Measurements from ENCODE around the gene TMCC3. TPM values are rescaled to one million over a fixed set of nuclear protein-coding genes. Genes with fewer than 3 reads are reported as not detected.

The TMCC3 gene
- total RNA-seq, 1 experiment from 2014 or later, result 0.92 TPM

DNA sequence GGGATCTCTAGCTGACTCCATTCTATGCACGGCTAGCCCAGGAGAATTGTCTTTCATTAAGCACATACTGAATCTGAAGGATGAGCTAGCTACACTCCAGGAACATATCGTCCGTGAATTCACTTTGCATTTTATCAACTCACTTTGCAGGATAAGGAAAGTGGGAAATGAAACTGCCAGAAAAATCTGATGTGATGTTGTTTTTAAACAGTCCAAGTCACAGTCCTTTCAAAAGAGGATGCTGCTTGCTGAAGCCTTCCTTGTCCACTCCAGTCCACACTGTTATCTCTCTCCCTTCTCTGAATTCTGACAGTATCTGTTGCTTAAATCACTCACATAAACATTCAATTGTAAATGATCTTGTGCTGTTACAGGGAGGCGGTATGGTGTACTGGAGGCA is 12.7 kb upstream of the TMCC3 start:
- TF ChIP-seq TCF7L2 (IDR thresholded peaks at IDR 0.05; ENCODE audit: low read depth, low read length) (no peak), POLR2AphosphoS5 (IDR thresholded peaks at IDR 0.05; ENCODE audit: low read depth, low read length) (no peak), SIN3A (IDR thresholded peaks at IDR 0.05; ENCODE audit: borderline replicate concordance, insufficient read depth, low read depth, low read length) (no peak)
- TF ChIP-seq, protein P1, sequence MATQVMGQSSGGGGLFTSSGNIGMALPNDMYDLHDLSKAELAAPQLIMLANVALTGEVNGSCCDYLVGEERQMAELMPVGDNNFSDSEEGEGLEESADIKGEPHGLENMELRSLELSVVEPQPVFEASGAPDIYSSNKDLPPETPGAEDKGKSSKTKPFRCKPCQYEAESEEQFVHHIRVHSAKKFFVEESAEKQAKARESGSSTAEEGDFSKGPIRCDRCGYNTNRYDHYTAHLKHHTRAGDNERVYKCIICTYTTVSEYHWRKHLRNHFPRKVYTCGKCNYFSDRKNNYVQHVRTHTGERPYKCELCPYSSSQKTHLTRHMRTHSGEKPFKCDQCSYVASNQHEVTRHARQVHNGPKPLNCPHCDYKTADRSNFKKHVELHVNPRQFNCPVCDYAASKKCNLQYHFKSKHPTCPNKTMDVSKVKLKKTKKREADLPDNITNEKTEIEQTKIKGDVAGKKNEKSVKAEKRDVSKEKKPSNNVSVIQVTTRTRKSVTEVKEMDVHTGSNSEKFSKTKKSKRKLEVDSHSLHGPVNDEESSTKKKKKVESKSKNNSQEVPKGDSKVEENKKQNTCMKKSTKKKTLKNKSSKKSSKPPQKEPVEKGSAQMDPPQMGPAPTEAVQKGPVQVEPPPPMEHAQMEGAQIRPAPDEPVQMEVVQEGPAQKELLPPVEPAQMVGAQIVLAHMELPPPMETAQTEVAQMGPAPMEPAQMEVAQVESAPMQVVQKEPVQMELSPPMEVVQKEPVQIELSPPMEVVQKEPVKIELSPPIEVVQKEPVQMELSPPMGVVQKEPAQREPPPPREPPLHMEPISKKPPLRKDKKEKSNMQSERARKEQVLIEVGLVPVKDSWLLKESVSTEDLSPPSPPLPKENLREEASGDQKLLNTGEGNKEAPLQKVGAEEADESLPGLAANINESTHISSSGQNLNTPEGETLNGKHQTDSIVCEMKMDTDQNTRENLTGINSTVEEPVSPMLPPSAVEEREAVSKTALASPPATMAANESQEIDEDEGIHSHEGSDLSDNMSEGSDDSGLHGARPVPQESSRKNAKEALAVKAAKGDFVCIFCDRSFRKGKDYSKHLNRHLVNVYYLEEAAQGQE (IDR thresholded peaks at IDR 0.05; ENCODE audit: insufficient read depth in 1 of 2, low read depth in 2 of 2, low read length in 1 of 2), result no peak
- TF ChIP-seq, protein P2, sequence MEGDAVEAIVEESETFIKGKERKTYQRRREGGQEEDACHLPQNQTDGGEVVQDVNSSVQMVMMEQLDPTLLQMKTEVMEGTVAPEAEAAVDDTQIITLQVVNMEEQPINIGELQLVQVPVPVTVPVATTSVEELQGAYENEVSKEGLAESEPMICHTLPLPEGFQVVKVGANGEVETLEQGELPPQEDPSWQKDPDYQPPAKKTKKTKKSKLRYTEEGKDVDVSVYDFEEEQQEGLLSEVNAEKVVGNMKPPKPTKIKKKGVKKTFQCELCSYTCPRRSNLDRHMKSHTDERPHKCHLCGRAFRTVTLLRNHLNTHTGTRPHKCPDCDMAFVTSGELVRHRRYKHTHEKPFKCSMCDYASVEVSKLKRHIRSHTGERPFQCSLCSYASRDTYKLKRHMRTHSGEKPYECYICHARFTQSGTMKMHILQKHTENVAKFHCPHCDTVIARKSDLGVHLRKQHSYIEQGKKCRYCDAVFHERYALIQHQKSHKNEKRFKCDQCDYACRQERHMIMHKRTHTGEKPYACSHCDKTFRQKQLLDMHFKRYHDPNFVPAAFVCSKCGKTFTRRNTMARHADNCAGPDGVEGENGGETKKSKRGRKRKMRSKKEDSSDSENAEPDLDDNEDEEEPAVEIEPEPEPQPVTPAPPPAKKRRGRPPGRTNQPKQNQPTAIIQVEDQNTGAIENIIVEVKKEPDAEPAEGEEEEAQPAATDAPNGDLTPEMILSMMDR (IDR thresholded peaks at IDR 0.05), result no peak
- H3K4me3 ChIP-seq (ENCODE audit: low read depth in 2 of 2, low read length in 2 of 2), result no peak overlapping the region
- H3K4me1 ChIP-seq (ENCODE audit: control insufficient read depth, insufficient read depth, low read length), result no peaks in the 10 kb centered on the region
- H3K27me3 ChIP-seq (ENCODE audit: control insufficient read depth, insufficient read depth, low read length), result peaks cover 11% of the 10 kb centered on the region
- POLR2A ChIA-PET, result no interaction called here
- H3K36me3 ChIP-seq (ENCODE audit: control insufficient read depth, insufficient read depth, low read length), result no peaks in the 10 kb centered on the region
- H3K27ac ChIP-seq (ENCODE audit: low read length), result no peak overlapping the region
- intact Hi-C loops (cut with micrococcal nuclease; ENCODE audit: unreplicated experiment) (no loop called here), in situ Hi-C loops (cut with HindIII; ENCODE audit: low pct_unique_long_range_greater_than_20kb, low sequenced_read_pairs) (no loop called here)
- BruUV-seq (replicated peaks), result no TSS peak
- CTCF ChIA-PET, result no interaction called here
- no peaks in the 10 kb centered on the region for H3K9me3 ChIP-seq (ENCODE audit: control insufficient read depth, insufficient read depth, low read depth, low read length)
- DNase-seq (ENCODE audit: low read depth, low spot score) (no peak), ATAC-seq (no peak)

DNA sequence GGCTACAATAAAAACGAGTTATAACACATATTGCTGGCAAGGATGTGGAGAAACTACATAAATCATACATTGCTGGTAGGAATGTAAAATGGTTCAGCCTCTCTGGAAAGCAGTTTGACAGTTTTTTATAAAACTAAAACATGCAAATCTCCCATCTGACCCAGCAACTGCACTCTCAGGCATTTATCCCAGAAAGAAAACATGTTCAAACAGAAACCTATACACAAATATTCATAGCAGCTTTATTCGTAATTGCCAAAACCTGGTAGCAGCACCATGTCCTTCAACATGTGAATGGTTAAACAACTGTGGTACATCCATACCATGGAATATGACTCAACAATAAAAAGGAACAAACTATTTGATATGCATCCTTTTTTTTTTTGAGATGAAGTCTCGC is 10.1 kb upstream of the TMCC3 start:
- TF ChIP-seq TCF7L2 (IDR thresholded peaks at IDR 0.05; ENCODE audit: low read depth, low read length) (no peak), SIN3A (IDR thresholded peaks at IDR 0.05; ENCODE audit: borderline replicate concordance, insufficient read depth, low read depth, low read length) (no peak)
- TF ChIP-seq, protein P2 (IDR thresholded peaks at IDR 0.05), result no peak
- H3K27me3 ChIP-seq (ENCODE audit: control insufficient read depth, insufficient read depth, low read length), result peaks cover 4% of the 10 kb centered on the region; the same call in 1 of the 2 replicates
- intact Hi-C loops (cut with micrococcal nuclease; ENCODE audit: unreplicated experiment), result no loop called here
- BruUV-seq (replicated peaks), result no TSS peak
- ATAC-seq, result no peak
- in situ Hi-C loops (cut with HindIII; ENCODE audit: low pct_unique_long_range_greater_than_20kb, low sequenced_read_pairs), result no loop called here
- H3K27ac ChIP-seq (ENCODE audit: low read length), result no peak overlapping the region
- no peak for DNase-seq (ENCODE audit: low read depth, low spot score)
- POLR2A ChIA-PET, result no interaction called here
- CTCF ChIA-PET, result no interaction called here
- H3K4me1 ChIP-seq (ENCODE audit: control insufficient read depth, insufficient read depth, low read length), result no peaks in the 10 kb centered on the region
- H3K36me3 ChIP-seq (ENCODE audit: control insufficient read depth, insufficient read depth, low read length), result no peaks in the 10 kb centered on the region
- H3K9me3 ChIP-seq (ENCODE audit: control insufficient read depth, insufficient read depth, low read depth, low read length), result no peaks in the 10 kb centered on the region
- no peak overlapping the region for H3K4me3 ChIP-seq (ENCODE audit: low read depth in 2 of 2, low read length in 2 of 2)

All from Panc1 (cell line).